ENCODE measurements around the gene NEO1.
A peak's percentile ranks its signal among the peaks of the same experiment; 100 is the strongest.
"Not testable (repeated sequence)": the region's sequence is repeated elsewhere in the genome, so short reads cannot be mapped to it uniquely, and the experiment has no call there.

The NEO1 gene

DNA sequence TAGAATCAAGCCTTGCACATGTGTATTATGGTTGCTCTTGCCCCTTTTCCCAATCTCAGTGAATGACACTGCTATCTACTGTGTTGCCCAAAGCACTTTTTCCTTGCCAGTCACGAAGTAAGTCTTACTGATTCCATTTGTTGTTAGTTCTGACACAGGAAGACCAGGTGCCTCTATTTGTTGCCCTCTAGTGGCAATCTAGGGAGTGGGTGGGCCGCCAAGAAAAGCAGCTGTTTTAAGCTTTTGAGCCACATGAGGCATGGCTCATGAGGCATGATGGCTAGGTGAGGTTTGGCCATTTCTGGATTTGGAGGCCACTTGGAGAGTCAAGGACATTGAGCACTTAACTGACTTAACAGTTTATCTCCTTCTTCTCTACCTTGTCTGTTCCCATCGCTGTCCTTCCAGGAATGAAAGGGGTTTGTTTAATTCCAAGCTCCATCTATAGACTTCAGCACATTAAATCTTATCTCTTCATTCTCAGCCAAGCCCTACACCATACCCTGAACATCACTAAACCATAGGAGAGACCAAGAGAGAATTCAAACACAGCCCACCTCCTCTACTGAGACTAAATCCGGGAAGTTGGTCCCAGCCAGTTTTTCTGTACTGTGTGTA is 213.4 kb downstream of the NEO1 start:
- peak; percentile 41 for DNase-seq
- ATAC-seq, result no peak

DNA sequence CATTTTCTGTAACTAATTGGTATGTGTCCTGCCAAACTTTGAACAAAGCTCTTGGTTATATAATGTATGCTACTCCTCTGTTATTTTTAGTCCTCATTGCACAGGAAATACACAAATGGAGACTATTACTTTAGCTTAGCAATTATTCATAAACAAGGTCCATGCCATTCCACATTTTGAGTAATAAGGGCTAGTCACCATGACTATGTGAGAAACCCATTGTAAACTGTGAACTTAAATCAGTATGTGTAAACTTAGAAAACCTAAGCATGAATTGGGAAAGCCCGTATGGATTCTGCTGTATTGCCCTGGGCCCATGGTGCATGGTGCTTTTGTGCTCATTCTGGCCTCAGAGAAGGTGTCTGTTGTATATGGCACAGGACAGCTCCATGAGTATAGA is 216.2 kb downstream of the NEO1 start:
- DNase-seq, result no peak
- ATAC-seq, result no peak

DNA sequence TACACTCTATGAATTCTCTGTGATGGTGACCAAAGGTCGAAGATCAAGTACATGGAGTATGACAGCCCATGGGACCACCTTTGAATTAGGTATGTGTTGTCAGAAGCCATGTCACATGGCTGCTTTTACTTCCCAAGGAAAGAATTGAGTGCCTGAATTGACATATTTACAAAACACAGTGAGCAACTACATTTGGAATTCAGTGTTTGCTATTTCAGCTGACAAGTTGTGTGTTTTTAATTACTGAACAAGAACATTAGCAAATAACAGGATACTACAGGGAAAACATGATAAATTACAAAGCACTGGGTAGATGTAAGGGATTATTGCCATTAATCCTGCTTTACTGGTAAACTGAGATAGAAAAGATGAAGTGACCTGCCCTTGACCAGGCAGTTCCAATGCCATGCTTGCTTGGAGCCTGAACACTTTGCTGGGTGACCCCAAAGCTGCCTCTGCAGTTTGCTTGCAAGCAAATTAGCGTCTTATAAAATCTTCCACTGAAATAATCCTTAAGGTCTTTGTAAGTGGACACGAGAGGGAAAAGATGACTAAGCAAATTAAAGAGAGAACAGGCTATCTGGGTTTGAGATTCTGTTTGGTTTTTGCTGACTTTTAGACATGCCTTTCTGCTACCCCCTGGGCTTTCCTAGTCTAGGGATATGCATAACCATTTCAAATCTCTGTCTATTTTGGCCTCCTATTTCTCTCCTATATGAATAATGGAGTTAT is 218.3 kb downstream of the NEO1 start:
- DNase-seq, result no peak
- no peak for ATAC-seq

DNA sequence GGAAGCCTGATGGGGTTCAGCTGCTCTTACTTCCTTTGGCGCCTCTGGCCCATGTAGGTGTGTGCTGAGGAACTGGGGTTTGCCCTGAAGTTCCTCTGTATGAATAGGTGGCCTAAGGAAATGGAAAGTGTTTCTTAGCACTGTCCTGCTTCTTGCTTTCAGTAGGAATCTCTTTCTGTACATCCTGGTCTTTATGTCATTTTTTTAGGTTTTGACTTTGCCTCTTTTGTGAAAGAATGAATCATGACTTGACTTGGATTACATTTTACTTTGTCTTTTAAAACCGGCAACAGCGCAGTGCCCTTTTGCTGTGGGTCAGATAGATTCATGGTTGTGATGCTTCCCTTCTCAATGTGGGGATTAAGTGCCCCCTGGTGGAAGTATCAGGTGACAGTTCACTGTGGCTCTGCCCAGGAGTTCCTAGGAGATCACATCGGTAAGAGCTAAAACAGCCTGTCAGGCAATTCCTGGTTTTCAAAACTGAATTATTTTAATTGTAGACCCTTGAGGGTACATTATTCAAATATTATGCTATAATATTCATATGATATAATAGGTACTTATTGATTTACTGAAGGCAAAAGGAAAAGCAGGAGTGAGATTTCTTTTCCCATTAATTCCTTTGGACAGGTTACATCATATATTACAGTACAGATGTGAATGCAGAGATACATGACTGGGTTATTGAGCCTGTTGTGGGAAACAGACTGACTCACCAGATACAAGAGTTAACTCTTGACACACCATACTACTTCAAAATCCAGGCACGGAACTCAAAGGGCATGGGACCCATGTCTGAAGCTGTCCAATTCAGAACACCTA is 221.1 kb downstream of the NEO1 start:
- peak; percentile 73 for ATAC-seq
- DNase-seq, result peak; percentile 49

DNA sequence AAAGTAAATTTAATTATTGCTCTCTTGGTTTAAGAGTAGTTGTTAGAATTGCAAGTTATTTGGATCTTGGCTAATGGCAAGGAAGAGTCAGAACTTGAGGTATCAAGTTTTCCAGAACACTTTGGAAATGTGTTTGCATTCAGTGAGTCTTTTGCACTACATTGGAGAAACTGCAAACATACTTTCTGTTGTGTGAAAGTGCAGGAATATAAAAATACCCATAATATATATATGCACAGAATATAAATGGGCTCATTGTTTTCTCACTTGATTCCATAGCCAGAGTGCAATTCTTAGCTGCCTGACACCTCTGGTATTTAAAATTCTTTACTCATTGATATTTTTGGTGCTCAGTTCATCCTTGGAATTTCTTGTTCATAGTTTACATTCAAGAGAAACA is 223.6 kb downstream of the NEO1 start:
- no peak for ATAC-seq
- no peak for DNase-seq

DNA sequence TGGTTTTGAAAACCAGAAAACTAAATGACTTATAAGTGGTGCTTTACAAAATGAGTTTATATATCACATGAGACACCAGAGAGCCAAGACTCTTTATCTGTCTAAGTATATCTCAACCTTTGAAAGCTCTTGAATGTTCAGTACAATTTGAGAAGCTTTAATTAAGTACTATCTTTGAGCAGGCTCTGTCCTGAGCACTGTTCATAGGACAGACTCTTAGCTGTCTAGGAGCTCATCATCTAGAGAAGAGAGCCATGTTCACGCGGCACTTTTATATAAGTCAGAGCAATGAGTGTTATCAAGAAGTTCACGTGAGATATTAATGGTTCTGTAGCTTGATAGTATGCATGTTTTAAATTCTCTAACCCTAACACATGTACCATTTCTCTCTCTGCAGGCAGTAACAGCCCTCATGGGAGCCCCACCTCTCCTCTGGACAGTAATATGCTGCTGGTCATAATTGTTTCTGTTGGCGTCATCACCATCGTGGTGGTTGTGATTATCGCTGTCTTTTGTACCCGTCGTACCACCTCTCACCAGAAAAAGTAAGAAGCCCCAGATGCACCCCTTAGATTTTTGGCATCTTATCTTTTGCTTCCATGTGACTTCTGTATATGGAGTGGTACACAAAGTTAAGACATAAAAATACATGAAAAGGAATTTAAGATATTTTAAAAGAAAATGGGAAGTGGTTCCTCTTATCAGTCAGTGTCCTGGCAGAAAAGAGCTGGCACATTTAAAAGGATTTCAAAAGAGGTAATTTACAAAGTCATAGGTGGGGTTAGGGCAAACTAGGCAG is 230.5 kb downstream of the NEO1 start:
- ATAC-seq, result no peak

DNA sequence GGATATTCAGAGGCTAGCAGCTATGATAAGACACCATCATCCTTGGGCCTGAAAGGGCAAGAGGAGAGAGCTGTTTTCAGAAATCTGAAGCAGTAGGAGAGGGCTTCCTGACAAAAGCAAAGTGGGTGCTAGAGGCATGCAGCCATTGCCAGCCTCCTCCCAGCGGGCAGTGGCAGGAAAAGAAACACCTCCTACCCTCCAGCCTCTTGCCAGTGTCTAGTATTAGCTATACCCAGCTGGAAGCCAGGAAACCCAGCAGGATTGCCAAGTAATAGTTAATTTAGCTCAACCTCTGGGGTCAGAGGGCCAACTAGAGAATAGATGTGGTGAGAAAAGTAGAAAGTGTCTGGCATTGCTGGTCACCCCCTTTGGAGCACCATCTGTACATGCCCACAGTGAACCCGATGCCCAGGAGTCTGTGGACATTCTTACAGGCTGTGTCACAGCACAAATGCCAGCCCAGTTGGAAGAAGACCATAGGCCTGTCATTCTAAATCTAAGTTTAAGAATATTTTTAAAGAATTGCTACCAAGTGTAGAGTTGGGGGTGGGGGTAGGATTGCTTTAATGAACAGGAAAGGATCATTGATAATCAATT is 231.2 kb downstream of the NEO1 start:
- DNase-seq, result no peak
- ATAC-seq, result no peak

More for the DNA sequence above, 230.5 kb downstream of the NEO1 start:
- DNase-seq, result no peak

DNA sequence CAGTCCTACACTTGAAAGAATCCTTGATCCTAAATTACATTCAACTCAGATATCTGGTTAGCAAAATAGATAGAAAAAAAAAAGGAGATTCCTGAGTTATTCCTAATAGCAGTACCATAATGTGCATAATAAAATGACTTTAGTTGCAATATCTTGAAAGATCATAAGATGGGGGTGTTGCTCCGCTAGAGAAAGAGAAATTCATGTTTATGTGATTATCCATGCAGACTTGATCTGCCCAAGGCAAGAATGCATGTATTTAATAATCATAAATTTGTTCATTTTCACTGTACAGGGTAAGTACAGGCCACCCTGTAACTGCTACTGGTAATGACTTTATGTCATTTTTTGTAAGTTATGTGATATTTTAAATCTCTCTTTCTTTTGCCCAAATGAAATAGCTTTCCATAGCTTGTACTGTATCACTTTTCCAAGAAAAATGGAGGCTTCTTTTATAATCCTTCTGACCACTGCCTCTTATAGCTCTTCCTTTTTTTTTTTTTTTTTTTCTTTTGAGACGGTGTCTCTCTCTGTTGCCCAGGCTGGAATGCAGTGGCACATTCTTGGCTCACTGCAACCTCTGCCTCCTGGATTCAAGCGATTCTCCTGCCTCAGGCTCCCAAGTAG is 231.9 kb downstream of the NEO1 start:
- DNase-seq (no peak), ATAC-seq (no peak)

DNA sequence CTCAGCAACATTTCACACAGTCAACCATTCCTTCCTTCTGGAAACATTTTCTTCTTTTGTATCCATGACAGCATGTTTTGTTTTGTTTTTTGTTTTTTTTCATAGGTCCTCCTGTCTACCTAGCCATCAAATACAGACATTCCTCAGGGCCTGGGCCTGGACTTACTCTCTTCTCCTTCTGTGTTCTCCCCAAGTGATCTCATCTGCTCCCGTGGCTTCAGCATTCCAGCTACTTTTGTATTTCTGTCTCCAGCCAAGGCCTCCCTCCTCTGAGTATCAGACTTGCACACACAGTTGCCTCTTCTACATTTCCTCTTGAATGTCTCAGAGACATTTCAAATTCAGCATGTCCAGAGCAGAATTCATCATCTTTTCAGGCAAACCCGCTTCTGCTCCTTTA is 234.0 kb downstream of the NEO1 start:
- ATAC-seq (no peak), DNase-seq (no peak)

DNA sequence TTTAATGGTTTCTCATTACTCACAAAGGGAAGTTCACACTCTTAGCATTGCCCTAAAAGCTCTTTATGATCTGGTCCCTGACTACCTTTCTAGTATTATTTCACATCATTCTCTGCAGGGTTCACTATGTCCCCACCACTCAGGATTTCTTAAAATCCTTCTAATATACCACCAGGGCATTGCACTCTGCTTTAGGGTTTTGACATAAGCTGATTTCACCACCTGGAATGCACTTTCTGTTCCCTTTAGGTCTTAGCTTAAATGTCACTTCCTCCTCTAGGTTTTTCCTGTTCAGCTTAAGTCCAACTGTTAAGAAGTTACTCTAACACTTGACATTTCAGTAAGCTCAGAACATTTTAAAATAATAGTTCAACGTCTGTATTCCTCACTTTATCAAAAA is 234.8 kb downstream of the NEO1 start:
- ATAC-seq (no peak), DNase-seq (no peak)

DNA sequence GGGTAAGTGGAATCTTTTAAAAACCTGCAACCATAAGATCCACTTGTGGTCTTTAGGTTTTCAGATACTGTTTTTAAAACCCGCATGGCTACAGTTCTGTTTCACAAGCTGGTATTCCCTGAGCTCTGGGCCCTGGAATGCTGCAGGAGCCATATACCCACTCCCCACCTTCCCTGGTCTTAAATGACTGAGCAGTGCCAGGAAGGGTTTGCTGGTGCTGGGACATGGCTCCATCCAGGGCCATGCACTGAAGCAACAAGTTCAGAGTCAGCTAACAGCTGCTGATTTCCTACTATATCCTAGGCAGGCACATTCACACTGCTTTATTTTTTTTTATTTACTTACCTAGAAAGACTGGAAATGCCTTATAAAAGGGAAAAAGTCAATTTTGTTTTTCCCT is 239.2 kb downstream of the NEO1 start:
- ATAC-seq, result no peak
- DNase-seq, result no peak

DNA sequence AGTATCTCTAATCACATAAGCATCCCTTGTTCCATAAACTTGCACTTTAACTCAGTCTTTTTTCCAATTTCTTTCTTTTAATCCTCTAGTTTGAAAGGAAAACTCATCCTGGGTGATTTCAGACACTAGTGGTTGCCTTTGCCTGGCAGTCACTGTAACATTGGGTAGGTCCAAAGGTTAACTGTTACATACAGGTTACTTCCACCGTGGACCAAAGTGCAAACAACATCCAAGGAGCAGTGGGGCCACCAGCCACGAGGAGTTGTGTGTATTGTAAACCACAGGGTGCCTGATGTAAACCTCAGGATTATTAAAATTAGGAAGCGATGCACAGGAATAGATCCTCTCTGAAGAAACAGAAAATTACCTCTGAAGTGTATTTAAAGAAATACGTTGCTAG is 241.5 kb downstream of the NEO1 start:
- no peak for ATAC-seq

DNA sequence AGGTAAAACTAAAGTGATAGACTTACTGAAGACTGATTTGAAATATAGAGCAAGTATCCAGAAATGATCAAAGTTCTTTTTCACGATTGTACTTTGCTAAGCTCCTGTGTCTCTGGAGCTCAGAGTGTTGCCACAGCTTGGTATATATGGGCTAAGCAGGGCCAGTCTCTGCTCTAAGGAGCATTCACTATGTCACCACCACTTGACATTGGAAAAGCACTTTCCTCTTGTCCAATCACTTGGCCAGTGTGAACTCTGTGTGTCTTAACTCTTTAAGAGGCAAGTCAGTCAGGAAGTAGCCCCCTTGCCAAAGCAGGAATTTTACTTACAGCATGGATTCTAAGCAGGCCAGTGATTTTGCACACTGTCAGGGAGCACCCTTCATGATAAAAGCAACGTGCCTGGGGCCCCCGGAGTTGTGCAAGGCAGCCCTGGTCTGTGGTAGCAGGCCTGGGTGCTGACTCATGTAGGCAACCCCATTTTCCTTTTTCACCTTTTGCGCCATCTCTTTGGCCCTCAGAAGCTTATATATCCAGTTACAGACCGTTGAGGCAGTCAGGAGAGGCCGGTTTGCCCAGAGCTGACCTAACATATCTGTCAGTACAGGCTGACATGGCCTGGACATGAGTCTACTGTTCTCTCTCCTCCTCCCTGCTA is 243.5 kb downstream of the NEO1 start:
- ATAC-seq, result no peak
- DNase-seq, result no peak

More for the DNA sequence above, 241.5 kb downstream of the NEO1 start:
- no peak for DNase-seq

DNA sequence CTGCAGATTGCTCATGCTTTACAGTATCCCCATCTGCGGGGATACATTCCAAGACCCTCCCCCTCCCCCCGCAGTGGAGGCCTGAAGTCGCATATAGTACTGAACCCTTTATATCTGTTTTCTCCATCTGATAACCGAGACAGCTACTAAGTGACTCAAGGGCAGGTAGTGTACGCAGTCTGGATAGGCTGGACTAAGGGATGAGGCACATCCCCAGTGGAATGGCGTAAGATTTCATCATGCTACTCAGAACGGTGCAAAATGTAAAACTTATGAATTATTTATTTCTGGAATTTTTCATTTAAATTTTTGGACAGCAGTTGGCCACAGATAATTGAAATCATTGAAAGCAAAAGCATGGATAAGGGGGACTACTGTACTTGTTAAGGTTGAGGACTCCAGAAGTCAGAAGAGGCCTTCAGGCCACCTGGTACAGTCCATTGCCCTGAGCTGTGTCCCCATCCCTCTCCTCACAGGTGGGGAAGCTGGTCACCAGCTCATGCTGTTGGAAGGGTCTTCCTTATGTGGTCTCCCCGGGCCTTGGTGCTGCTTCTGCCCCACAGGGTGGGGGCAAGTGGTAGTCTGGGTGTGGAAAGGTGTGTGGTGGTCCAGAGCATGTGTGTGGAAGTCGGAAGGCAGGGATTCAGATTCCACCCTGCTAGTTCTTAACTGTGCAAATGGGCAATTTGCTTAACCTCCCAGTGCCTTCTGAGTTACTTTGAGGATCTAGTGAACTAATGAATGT is 244.5 kb downstream of the NEO1 start:
- DNase-seq (no peak), ATAC-seq (no peak)

DNA sequence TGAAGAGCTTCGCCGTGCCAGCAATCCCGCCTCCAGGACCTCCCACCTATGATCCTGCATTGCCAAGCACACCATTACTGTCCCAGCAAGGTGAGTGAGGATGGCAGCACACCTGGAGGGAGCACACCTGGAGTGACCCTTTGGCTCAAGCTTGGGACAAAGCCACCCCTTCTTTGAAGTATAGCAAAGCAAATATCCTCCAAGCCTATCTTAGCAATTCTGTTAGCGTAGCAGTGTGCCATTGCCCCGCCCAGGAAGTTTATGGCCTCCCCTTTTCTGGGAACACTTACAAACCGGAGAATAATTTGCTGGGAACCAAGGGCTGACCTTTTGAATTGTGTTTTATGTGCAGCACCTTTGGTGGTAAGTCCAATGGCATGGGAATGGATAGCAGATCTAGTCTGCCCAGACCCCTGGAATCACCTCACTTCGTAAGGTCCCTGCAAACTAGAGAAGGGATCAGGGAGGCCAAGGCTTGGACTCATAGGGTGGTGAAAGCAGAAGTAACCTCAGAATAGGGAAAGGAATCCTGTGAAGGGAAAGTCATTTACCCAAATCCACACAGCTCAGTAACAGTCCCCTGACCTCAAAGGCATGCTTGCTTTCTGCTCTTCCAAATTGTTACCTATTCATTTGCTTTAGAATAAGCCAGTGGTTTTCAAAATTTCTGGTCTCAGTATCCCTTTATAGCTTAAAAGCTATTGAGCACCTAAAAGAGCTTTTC is 246.4 kb downstream of the NEO1 start:
- ATAC-seq, result no peak
- DNase-seq, result no peak

DNA sequence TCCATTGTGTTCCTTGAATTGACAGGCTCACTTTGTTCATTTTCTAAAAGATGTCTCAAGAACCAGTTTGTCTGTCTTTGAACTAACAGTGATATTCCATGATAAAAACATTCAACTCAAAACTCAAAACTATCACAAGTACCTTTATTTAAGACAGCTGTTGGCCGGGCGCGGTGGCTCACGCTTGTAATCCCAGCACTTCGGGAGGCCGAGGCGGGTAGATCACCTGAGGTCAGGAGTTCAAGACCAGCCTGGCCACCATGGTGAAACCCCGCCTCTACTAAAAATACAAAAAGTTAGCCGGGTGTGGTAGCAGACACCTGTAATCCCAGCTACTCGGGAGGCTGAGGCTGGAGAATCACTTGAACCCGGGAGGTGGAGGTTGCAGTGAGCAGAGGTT is 248.0 kb downstream of the NEO1 start:
- DNase-seq, ATAC-seq: not testable (repeated sequence)

DNA sequence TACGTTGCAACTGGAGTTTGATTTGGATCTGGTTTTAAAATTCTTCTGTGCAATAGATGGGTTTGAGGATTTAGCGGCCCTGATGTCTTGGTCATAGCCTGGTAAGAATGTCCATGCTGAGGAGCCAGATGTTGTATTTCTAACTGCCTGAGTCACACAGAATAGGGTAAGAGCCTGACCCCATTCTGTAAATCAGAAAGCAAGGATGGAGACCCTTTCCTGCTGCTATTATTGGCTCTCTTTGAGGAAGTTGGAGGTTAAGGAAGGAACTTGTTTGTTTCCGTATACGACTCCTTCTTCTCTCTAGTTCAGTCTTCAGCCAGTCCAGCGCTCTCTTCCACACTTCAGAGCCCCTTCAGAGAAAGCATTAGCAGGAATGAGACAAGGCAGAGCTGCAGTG is 251.4 kb downstream of the NEO1 start:
- no peak for ATAC-seq
- no peak for DNase-seq

DNA sequence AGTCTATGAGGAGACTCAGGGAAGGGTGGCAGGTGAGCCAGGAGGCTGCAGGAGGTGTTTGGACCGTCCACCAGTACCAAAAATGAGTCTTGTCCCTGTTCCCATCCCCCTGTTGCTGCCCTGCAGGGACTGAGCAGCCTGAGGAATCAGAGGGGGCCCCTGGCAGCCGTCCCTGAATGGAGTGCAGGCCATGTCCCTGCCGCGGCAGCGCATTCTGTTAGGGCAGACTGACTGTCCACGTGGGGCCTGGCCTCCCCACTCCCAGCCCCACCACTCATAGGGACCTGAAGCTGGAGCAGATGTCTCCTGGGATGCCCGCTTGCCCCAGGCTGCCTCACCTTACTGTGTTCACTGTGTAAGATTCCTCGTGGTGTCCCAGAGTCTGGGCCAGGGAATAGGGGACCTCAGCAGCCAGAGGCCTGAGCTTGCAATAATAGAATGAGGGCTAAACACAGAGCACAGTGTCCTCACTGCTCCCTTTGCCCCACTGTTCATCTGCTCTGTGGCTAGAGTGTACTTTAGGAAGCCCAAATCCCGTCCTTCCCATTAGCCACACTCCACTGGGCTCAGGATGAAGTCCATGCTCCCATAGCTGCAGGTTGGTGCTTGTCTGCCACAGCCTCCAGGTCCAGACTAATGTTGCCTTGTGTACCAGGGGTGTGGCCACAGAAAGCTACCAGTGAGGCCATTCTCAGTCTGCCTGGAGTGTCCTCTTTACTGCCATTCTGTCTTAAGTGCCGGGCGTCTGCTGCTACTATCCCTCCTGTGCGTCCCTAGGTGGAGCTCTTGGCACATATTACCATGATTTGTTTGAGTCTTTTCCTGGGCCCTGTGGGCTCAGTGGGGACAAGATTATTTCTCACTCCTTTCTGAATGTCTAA is 253.3 kb downstream of the NEO1 start:
- ATAC-seq (peak; percentile 53), DNase-seq (peak; percentile 10)

DNA sequence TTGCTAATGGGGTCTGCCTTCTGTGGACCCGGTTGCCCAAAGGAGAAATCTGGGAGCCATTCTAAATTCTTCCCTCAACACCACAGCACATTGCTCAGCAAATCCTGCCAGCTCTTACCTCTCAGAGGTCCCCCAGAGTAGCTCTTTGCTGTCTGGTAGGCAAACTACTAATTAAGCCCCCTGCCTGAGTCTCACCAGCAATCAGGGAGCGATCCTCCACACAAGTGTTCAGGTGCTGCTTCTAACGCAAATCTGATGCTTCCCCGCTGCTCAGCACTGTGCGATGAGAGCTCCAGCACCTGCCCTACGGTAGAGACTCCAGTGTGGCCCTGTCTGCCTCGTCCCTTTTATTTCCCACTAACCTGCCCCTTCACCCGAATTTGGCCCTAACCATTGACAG is 256.0 kb downstream of the NEO1 start:
- ATAC-seq (no peak), DNase-seq (no peak)

Data from stimulated activated naive CD8-positive, alpha-beta T cell treated with anti-CD3 and anti-CD28 coated beads, Interleukin-15, Interleukin-2, amounts not matched to agents 100 U/mL and 50 U/mL, for 24 hours (primary cell).